NCI-H446 (cell line): ENCODE measurements around the gene DPM2.
A peak's percentile ranks its signal among the peaks of the same experiment; 100 is the strongest.

ENCODE experiments used
- DNase-seq, 2 experiments: peaks; one replicate each; lab custom pipeline; 2025; lab: John Stamatoyannopoulos, UW

DPM2 gene

GRCh38 chr9:127936347-127936852, 1.3 kb downstream of the DPM2 start:
- no peak for DNase-seq

- DNase-seq, result no peak
Measured at GRCh38 chr9:127935765-127936221, 1.9 kb downstream of the DPM2 start.

GRCh38 chr9:127934986-127935385, 2.7 kb downstream of the DPM2 start:
- no peak for DNase-seq

GRCh38 chr9:127934248-127934647, 3.4 kb downstream of the DPM2 start:
- DNase-seq, result no peak

- peak in 1 of 2 experiments; percentile 39 for DNase-seq
Measured at GRCh38 chr9:127931092-127931881, 6.4 kb downstream of the DPM2 start.

GRCh38 chr9:127930231-127931091, 7.2 kb downstream of the DPM2 start, which contains the start of gene PIP5KL1:
TSS of gene PIP5KL1 (minus strand) at chr9:127930777. CDS start at chr9:127930752, 25 bp downstream.
- peak in 1 of 2 experiments; percentile 60 for DNase-seq

GRCh38 chr9:127929625-127929979, 8.1 kb downstream of the DPM2 start:
- DNase-seq, result no peak

GRCh38 chr9:127928676-127929624, 8.7 kb downstream of the DPM2 start:
- no peak for DNase-seq

- DNase-seq, result no peak
Measured at GRCh38 chr9:127927988-127928675, 9.5 kb downstream of the DPM2 start.

- no peak for DNase-seq
Measured at GRCh38 chr9:127927201-127927987, 10.3 kb downstream of the DPM2 start.

- no peak for DNase-seq
Measured at GRCh38 chr9:127926906-127927200, 10.8 kb downstream of the DPM2 start.

GRCh38 chr9:127925959-127926905, 11.4 kb downstream of the DPM2 start:
- no peak for DNase-seq

- DNase-seq, result no peak
Measured at GRCh38 chr9:127924736-127925444, 12.8 kb downstream of the DPM2 start.

- DNase-seq, result no peak
Measured at GRCh38 chr9:127923771-127924170, 13.9 kb downstream of the DPM2 start.

- DNase-seq, result no peak
Measured at GRCh38 chr9:127923046-127923445, 14.6 kb downstream of the DPM2 start.

GRCh38 chr9:127921557-127922120, 16.0 kb downstream of the DPM2 start:
- DNase-seq, result peak in 1 of 2 experiments; percentile 45

GRCh38 chr9:127920794-127921193, 16.9 kb downstream of the DPM2 start:
- DNase-seq, result no peak

- peak in 1 of 2 experiments; percentile 25 for DNase-seq
Measured at GRCh38 chr9:127919253-127919815, 18.3 kb downstream of the DPM2 start.
